ENCODE results near the gene PTPN3. TPM values are rescaled to one million over a fixed set of nuclear protein-coding genes. Genes with fewer than 3 reads are reported as not detected.

PTPN3 gene
- total and polyA plus RNA-seq, 9 of the 15 experiments (the other 6 are each of a cell fraction or from before 2014, with no cell fraction given) = 0.02 TPM; not detected in 8

GRCh38 chr9:109536859-109537258 lies 38.8 kb upstream of the PTPN3 start (continued):
- TF ChIP-seq ZNF318 (IDR thresholded peaks at IDR 0.05; ENCODE audit: borderline replicate concordance in 1 of 2, low read depth in 1 of 2) (no peak), ZNF586 (CRISPR knock-in tag; conservative IDR thresholded peaks at IDR 0.05) (no peak), SRSF9 (IDR thresholded peaks at IDR 0.05; ENCODE audit: borderline replicate concordance, low read depth, low read length) (no peak)
